GM12873 (cell line): Measurements from ENCODE around the gene KCNH3.
"Not testable (repeated sequence)": the region's sequence is repeated elsewhere in the genome, so short reads cannot be mapped to it uniquely, and the experiment has no call there.

Experiments
- CTCF ChIP-seq: IDR thresholded peaks from 2 replicates; pipeline ENCODE4 v1.5.1; 2012; ENCODE audit warnings: low read depth, mild to moderate bottlenecking, moderate library complexity, low read length, control low read depth; ENCODE audit not compliant: insufficient read depth; ENCODE audit errors: missing control alignments

KCNH3 gene

DNA sequence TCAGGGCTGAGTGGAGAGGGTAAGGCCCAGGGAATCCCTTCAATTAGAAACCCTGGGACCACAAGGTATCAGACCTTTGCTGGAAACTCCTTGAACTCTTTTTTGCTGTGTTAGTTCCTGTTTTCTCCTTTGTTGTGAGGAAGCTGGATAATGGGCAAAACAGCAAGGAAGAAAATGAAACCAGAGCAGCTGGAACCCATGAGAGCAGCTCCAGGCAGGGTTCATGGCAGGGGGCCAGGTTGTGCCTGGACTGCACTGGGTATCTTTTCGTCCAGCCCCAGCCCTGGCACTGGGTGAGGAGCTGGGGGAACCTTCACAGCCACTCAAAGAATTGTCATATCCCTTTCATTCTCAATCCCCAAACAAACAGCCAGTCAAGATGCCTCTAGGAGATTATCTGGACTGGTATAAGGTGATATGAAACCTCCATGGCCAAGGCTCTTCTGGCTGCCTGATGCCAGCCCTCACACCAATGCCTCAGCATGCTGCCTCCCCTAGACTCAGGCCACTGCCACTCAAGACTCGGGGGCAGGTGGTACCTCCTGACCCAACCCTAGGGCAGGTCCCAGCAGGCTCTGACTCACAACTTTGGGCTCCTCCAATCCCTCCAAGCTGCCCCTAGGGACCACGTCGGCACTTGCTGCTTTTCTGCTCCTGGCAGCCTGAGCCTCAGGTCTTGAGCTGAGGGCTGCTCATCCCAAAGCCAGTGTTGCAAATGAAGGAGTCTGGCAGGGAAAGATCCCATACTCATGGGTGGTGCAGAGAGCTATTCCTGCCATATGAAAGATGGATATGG, 50.1 kb downstream of the KCNH3 start:
- no peak for TF ChIP-seq CTCF

GRCh38 chr12:49598527-49598926, 59.7 kb downstream of the KCNH3 start:
- no peak for TF ChIP-seq CTCF

DNA sequence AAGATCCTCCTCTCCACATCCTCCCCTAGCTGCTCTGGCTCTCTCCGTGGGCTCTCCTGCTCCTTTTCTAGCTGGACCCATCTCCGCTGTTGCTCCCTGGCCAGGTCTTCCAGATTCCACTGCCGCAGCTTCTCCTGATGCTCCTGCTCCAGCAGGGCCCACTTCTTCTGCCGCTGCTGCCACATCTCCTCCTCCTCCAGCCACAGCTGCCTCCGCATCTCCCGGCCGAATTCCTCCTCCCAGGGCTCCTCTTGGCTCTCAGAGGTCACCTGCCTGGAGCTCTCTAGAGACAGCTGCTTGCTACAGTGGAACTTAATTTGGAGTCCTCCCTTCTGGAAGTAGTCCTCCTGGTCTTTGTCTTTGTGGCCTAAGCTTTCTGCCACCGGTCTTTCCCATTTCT, 61.1 kb downstream of the KCNH3 start:
- no peak for TF ChIP-seq CTCF

- TF ChIP-seq CTCF: no peak
Observed at GRCh38 chr12:49603721-49604120, 64.9 kb downstream of the KCNH3 start.

DNA sequence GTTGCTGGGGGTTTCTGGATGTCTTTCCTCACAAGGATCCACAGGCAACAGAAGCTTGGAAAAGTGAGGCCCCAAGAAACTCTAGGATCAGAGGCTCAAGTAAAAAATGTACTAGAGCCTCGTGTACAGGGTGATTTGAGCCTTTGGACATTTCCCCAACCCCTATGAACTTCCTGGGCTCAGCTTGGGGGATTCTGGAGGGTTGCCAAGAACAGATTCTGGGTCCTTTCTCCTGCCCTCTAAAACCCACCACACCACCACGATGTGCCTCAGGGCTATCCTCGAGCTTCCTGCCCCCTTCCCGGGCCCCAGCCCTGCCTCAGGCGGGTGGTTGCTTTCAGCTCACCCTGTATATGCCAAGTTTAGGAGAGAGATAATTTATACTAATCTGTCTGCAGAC, 66.0 kb downstream of the KCNH3 start:
- no peak for TF ChIP-seq CTCF

DNA sequence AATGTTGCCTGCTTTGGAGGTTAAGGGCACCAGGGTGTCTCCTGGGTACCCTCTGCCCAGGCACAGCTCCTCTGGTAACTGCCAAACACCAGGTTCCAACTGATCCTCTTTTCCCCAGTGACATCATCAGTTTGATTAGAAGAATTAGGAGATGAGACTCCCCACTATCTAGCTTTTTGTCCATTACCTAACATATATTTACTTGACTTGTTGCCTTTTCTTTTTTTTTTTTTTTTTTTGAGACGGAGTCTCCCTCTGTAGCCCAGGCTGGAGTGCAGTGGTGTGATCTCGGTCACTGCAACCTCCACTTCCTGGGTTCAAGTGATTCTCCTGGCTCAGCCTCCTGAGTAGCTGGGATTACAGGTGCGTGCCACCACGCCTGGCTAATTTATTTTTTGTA, 66.7 kb downstream of the KCNH3 start, which contains the start of gene FAM186B:
TSS of gene FAM186B (minus strand) at position 101 of the 400 bp plus-strand sequence. CDS start 162 bp downstream, outside the sequence.
- not testable (repeated sequence) for TF ChIP-seq CTCF
